Stimulated activated CD8-positive, alpha-beta memory T cell treated with anti-CD3 and anti-CD28 coated beads, Interleukin-15, amount 100 ng/mL, for 4 hours (primary cell): ENCODE results near the gene NUAK2.
A peak's percentile ranks its signal among the peaks of the same experiment; 100 is the strongest.

Experiments used
- DNase-seq, 2 donors: peaks; one replicate each; pipeline ENCODE4 v3.0.0-alpha.2; 2020; ENCODE audit warnings: low read depth in 2 of 2

Gene NUAK2

GRCh38 chr1:205319081-205320018, 2.2 kb downstream of the NUAK2 start:
- no peak for DNase-seq

- DNase-seq: no peak
Observed at GRCh38 chr1:205318231-205318991, 3.1 kb downstream of the NUAK2 start.

- DNase-seq: no peak
Observed at GRCh38 chr1:205317311-205317917, 4.1 kb downstream of the NUAK2 start.

GRCh38 chr1:205316161-205316566, 5.4 kb downstream of the NUAK2 start:
- DNase-seq: no peak

- DNase-seq: no peak
Observed at GRCh38 chr1:205315008-205315618, 6.4 kb downstream of the NUAK2 start.

GRCh38 chr1:205313563-205314308, 7.8 kb downstream of the NUAK2 start:
- peak in 1 of 2 donors; percentile 23 for DNase-seq

- DNase-seq: no peak
Observed at GRCh38 chr1:205312866-205313562, 8.5 kb downstream of the NUAK2 start.

- no peak for DNase-seq
Observed at GRCh38 chr1:205310976-205311704, 10.4 kb downstream of the NUAK2 start.

- DNase-seq: no peak
Observed at GRCh38 chr1:205309741-205310140, 11.8 kb downstream of the NUAK2 start.

- DNase-seq: no peak
Observed at GRCh38 chr1:205306929-205307566, 14.5 kb downstream of the NUAK2 start.

- DNase-seq: no peak
Observed at GRCh38 chr1:205304695-205305070, 16.9 kb downstream of the NUAK2 start.

GRCh38 chr1:205304046-205304694, 17.4 kb downstream of the NUAK2 start:
- no peak for DNase-seq

- no peak for DNase-seq
Observed at GRCh38 chr1:205303247-205303888, 18.2 kb downstream of the NUAK2 start.

GRCh38 chr1:205301842-205302588, 19.5 kb downstream of the NUAK2 start:
- DNase-seq: no peak

GRCh38 chr1:205301205-205301821, 20.2 kb downstream of the NUAK2 start:
- DNase-seq: no peak

GRCh38 chr1:205300149-205300548, 21.4 kb downstream of the NUAK2 start:
- DNase-seq: no peak
